GM18502 (cell line): Measurements from ENCODE around the gene CHCHD4.

Source experiments
- ATAC-seq: cut with Tn5 transposase; IDR thresholded peaks from one replicate; pipeline ENCODE4 v1.9.1; 2021; ENCODE audit warnings: mild to moderate bottlenecking; ENCODE audit not compliant: unreplicated experiment, poor library complexity

Gene CHCHD4

GRCh38 chr3:14124615-14125192 is at the start of gene CHCHD4, which contains the start of gene TMEM43:
Gene CHCHD4, minus strand, starts transcription at chr3:14124870. Its CDS starts 194 bp downstream, at chr3:14124676.
Gene TMEM43, plus strand, starts transcription at chr3:14125052. Its CDS starts 142 bp downstream, at chr3:14125194.
- peak; percentile 79 for ATAC-seq

- ATAC-seq = no peak
These were observed 47.8 kb upstream of the CHCHD4 start for GRCh38 chr3:14172496-14172895.

DNA sequence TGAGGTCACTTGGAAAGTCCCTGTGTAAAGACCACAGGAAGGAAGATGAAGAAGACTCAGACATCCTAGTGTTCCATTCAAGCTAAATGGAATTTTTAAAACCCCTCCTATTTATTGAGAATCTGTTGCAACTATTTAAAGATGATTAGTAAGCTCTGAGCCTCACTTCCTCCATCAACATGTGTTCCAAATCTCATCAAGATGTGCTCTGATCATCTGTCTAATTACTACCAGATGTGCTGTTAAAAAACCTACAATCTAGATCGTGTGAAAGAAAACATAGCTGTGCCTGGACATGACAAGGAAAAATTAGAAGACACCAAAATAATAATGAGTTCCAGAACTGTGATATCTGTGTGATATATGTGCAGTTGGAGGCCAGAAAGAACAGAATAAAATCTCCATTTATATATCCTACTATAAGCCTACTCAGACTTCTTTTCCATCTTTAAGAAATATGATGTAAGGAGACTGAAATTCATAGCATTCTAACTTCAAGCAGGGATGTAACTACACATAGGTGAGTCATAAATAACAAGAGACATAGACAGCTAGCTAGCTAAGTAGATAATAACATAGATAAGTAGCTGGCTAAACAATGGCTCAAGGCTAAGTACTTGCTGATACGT is 46.0 kb upstream of the CHCHD4 start:
- ATAC-seq = no peak

- ATAC-seq = no peak
These were observed 45.2 kb upstream of the CHCHD4 start for GRCh38 chr3:14169871-14170270.

DNA sequence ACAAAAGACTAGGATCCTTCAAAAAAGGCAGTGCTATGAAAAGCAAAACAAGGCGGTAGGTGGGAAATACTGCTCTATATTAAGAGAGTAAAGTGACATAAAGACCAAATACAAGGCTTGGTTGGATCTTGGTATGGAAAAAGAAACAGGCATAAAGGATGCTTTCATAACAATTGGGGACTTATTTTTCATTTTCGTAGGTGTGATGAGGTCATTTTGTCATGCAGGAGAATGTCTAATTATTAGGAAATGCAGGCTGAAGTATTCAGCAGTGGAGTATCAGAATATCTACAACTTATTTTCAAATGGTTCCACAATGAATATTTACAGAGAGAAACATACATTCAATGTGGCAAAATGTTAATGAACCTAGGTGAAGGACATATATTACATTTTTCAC is 44.8 kb upstream of the CHCHD4 start:
- no peak for ATAC-seq

DNA sequence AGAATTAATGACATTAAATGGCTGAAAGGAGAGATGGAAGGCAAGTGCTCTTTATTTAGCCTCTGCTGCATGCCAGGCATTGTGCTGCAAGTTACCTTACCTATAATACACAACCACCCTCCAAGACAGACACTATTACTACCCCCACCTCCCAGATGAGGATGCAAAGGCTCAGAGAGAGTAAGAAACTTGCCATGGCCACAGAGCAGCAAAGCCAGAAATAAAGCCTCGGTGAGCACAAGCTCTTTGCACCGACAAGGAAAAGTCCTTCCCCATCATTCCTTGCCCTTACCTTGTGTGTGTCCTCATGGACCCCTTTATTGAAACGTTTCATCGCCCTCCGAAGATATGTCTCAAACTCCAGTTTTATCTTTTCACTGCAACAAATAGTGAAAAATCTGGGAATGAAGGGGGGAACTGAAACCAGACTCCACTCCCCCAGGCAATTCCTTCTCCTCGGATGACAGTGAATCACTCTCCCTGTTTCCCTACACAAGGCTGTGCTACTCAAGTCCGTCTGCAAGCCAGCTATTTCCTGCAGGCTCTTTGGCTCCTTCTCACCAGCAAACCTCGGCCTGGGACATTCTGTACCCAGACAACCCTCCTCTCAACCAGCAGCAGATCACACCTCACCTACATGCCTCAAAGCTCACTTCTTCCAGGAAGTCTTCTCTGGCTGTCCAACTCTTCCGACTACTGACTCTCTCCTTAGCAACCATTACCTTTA is 42.4 kb upstream of the CHCHD4 start:
- no peak for ATAC-seq

DNA sequence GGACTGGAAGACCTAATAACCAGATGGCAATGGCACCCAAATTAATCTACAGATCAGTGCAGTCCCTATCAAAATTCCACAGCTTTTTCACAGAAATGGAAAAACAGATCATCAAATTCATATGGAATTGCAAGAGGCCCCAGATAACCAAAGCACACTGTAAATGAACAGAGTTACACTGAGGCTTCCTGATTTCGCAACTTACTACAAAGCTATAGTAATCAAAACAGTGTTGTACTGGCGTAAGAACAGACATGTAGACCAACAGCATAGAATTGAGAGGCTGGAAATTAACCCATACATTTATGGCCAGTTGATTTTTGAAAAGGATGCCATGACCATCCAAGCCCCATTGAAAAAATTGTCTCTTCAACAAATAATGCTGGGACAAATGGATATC is 37.5 kb upstream of the CHCHD4 start:
- no peak for ATAC-seq

GRCh38 chr3:14161282-14161681 is 36.6 kb upstream of the CHCHD4 start:
- no peak for ATAC-seq

DNA sequence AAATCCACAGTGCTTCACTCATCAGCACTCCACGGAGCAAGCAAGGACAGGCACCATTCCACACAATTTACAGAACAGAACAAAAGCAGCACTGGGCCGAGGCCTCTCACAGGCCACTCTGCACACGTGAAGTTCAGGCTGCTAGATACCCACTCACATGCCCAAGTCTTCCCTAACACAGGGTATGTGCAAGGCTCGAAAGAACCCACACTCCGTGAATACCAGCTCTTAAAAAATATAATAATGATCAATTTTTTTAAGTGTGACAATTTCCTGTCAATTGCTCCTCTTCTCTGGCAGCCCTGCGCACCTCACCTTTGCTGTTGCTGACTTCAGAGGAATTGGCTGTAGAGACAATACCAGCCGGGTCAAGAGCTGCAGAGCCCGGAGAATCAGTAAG is 34.8 kb upstream of the CHCHD4 start:
- ATAC-seq = no peak

- no peak for ATAC-seq
These were observed 33.7 kb upstream of the CHCHD4 start for GRCh38 chr3:14158370-14158769.

DNA sequence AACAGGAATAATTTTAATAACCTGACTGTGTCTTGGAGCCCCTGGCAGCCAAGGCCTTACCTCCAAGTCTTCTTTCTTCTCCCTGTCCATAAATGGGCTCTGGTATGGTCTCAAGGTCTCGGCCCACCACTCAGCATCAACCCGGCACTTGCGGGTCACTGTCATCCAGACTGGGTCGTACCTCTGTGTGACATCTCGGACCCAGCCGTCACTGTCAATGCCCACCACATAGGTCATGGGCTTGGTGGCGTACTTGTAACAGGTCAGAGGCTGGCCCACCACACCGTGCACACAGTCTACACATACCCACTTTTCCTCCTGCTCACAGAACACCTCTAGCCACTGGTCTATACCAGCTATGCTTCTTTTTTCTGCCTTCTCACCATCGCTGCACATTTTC is 33.3 kb upstream of the CHCHD4 start:
- no peak for ATAC-seq

- ATAC-seq = no peak
These were observed 32.3 kb upstream of the CHCHD4 start for GRCh38 chr3:14156843-14157561.

DNA sequence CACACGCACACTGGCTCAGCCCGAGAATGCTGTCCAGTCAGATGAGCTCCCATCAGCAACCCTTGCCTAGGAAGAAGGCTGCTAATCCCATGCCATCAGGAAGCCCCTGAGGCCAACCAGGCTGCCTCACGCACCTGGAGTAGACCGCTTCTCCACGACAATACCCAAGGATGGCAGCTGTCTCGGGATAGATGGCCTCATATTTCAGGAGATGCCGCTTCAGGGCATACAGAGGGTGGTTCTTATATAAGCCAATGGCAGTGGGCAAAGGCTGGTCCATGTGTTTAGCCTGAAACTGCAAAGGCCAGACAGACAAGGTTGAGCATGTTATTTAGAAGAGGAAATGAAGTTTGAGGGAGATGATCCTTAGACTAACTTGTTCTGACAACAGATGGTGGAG is 31.5 kb upstream of the CHCHD4 start:
- no peak for ATAC-seq

- ATAC-seq = no peak
These were observed 30.3 kb upstream of the CHCHD4 start for GRCh38 chr3:14154895-14155440.

DNA sequence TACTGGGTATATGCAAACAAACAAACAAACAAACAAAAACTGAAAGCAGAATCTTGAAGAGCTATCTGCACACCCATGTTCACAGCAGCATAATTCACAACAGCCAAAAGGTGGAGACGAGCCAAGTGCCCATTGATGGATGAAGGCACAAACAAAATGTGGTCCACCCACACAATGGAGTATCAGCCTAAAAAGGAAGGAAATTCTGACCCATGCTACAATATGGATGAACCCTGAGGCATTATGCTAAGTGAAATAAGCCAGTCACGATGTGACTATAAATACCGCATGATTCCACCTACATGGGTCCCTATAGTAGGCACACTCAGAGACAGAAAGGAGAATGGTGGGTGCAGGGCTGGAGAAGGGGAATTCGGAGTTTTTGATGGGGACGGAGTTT is 29.6 kb upstream of the CHCHD4 start:
- no peak for ATAC-seq

DNA sequence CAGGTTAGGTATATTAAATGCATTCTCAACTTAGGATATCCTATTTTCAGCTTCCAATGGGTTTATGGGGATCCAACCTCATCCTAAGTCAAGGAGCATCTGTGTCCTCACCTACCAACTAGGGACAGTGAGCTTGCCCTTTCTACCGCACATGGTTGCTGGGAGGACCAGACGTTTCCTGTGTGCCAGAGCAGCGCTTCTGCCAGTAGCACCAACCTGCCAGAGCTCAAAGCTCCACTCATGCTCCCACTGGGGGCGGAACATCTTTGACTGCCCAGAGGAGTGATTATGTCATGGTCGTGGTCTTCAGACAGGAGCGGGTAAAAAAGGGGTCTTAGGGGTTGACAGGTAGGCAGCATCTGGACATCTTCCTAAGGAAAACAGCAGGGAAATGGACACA is 29.0 kb upstream of the CHCHD4 start:
- ATAC-seq = no peak

- ATAC-seq = no peak
These were observed 28.3 kb upstream of the CHCHD4 start for GRCh38 chr3:14152963-14153355.

GRCh38 chr3:14152233-14152962 is 27.7 kb upstream of the CHCHD4 start:
- no peak for ATAC-seq

DNA sequence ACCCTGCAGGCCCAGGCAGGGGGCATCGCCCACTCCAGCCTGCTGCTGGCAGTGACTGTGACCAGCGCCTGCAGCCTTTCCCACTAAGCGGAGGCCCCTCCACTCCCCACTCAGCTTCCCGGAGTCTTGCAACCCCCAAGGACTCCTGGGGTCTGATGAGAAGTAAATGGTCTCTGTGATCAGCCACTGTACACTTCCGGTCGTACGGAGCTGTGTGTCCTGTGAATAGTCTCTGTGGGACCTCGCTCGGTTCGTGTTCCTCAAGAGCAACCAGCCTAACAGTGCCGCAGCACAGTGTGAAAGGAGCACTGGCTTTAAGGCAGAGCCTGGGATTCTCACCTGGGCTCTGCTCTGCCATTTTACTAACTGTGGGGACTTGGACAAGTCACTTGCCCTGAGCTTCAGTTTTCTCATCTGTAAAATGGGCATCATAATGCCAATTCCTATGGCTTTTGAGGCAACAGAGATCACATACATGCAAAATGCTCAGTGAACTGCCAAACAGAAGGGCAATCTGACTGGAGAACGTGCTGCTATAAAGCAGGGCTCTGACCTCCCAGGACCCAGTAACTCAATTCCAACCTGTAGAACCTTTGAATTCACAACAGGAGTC is 26.9 kb upstream of the CHCHD4 start:
- ATAC-seq = no peak
